Activated effector memory CD4-positive, alpha-beta T cell treated with Interleukin-2 at 50 U/mL for 16 hours (primary cell): Measurements from ENCODE around the gene PSMD13.
A peak's percentile ranks its signal among the peaks of the same experiment; 100 is the strongest.

Source experiments
- DNase-seq: peaks from one replicate; pipeline ENCODE4 v3.0.0-alpha.2; 2020

The PSMD13 gene

DNA sequence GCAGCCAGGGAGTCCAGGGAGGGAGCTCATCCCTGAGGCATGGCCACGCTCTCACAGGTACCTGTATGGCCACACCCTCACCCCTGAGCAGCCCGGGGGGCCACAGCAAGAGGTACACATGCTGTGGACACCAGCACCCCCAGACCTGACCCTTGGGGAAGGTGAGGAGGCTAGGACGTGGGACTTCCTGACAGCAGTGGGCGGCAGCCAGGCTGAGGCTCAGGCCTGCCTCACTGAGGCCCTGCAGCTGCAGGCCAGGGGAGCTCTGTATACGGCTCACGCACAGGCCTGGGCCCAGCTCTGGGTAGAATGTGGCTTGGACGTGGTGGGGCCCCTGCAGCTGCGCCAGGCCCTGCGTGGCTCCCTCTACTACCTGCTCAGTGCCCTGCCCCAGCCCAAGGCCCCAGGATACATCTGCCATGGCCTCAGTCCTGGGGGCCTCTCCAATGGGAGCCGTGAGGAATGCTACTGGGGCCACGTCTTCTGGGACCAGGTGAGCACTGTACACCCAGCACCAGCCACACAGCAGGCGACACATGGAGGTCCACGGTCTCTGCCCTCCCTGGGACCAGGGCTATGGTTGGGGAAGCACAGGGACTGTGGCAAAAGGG is 54.0 kb downstream of the PSMD13 start:
- DNase-seq = no peak

DNA sequence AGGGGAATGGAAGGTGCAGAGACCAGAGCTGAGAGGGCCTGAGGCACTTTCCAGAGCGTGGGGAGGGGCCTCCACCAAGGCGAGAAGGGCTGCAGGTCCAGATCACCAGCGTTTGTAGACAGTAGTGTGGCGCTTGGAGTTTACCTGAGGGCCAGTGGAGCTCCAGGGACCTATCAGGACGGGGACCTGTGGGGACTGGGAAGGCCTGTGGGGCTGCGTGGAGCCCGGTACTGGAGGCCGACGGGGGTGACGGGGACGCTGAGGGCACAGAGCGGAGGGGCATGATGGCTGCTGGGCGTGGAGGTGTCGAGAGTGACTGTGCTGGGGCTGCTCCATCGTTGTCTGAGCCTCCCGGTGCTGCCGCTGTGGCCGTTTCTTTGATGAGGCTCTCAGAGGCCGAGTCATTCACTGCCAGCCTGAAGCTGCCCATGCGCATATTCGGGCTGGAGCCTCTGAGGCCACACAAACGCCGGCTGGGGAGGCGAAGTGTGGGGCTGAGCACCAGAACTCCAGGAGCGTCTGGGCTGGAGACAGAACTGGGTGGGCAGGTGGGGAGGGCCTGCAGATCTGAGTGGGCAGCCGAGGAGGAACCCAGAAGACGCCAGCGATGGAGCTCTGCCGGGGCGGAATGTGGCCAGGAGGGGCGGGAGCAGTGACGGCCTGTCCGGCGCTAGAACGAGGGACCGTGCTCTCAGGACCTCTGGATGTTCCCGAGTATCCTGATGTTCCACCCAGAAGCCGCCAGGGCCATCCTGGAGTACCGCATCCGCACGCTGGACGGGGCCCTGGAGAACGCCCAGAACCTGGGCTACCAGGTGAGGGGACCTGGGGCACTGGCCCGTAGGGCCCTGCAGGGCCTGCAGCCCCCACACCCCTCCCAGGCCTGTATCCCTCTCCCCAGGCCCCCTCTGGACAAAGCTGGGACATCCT is 54.8 kb downstream of the PSMD13 start:
- DNase-seq = no peak

GRCh38 chr11:292211-293121 is 55.7 kb downstream of the PSMD13 start:
- DNase-seq = no peak

DNA sequence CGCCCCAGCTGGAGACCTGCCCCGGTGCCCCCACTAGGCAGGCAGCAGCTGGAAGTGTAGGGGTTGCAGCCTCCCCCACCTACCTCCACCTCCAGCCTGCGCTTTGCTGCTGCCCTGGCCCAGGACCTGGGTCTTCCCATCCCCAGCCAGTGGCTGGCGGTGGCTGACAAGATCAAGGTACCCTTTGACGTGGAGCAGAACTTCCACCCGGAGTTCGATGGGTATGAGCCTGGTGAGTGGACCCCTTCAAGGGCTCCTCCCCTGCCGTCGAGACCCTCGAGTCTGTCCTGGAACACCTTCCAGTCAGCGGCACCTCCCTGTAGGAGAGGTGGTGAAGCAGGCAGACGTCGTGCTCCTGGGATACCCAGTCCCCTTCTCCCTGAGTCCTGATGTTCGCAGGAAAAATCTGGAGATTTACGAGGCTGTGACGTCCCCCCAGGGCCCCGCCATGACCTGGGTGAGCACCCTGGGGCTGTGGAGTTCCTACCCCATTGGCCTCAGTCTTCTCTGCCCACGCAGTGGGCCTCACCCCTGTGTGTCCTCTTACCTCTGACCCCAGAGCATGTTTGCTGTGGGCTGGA is 56.6 kb downstream of the PSMD13 start:
- no peak for DNase-seq

DNA sequence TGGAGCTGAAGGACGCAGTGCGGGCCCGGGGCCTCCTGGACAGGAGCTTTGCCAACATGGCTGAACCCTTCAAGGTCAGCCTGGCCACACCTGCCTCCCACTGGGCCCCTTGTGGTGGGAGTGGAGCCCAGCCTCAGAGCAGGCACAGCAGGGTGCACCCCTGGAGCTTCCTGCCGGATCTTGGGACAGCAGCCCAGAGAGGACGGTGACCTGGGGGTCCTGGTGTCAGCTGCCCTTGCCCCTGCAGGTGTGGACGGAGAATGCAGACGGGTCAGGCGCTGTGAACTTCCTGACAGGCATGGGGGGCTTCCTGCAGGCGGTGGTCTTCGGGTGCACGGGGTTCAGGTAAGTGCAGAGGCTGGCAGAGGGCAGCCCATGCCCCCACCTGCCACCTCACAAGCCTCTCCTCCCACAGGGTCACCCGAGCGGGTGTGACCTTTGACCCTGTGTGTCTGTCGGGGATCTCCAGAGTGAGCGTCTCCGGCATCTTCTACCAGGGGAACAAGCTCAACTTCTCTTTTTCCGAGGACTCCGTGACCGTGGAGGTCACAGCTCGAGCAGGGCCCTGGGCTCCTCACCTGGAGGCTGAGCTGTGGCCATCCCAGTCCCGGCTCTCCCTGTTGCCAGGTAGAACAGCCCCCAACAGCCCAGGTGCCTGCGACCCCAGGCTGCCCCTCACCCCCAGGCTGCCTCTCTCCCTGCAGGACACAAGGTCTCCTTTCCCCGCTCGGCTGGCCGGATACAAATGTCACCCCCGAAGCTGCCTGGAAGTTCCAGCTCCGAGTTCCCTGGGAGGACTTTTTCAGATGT is 57.3 kb downstream of the PSMD13 start:
- no peak for DNase-seq

GRCh38 chr11:294780-295179 is 58.0 kb downstream of the PSMD13 start:
- DNase-seq = no peak

- DNase-seq = no peak
These were observed 58.8 kb downstream of the PSMD13 start for GRCh38 chr11:295351-296170.

GRCh38 chr11:296171-297050 is 59.6 kb downstream of the PSMD13 start:
- DNase-seq = no peak

GRCh38 chr11:297051-297585 is 60.3 kb downstream of the PSMD13 start:
- no peak for DNase-seq

DNA sequence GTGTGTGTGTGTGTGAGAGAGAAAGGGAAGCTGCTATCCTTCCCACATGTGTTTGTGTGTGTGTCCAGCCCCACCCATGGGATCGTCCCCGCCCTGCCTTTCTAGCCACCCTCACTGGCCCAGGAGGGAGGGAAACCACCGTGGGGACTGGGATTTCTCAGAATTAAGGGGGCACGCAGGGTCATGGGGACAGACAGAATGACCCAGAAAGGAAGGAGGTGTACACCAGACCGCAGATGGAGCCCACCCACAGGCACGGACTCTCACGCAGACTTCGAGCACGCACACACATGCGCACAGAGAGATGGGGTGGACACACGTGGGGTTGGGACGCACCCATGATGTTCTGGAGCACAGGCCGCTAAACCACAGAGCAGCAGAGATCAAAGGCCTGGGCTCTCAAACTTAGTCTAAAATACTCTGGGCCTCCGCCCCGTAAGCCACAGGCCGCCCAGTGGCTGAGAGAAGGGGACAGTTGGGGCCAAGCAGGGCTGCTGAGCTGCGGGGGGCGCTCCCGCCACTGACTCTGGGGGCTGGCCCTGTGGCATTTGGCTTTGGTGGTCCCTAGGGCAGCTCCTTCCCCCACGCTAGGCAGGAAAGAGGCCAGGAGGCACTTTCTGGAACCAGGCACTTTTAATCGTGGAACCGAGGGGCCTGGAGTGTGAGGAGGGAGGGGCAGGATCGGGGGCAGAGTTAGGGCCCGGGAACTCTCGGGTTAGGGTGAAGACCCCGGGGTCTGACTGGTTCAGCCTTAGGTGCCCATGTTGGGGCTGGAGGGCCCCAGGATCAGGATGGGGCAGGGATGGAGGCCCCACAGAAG is 61.0 kb downstream of the PSMD13 start:
- peak; percentile 49 for DNase-seq

- DNase-seq = no peak
These were observed 61.8 kb downstream of the PSMD13 start for GRCh38 chr11:298406-299065.

- DNase-seq = no peak
These were observed 62.5 kb downstream of the PSMD13 start, which contains the start of gene IFITM5 for GRCh38 chr11:299081-299891. Gene IFITM5, minus strand, starts transcription at chr11:299526. Its CDS starts 36 bp downstream, at chr11:299490.

- DNase-seq = no peak
These were observed 63.4 kb downstream of the PSMD13 start for GRCh38 chr11:299951-300735.
